Inferior parietal cortex (tissue), 1 donor: ENCODE data around the gene EZH2.

Source experiments
- DNase-seq: peaks from one replicate; pipeline ENCODE4 v3.0.0-alpha.2; 2016; ENCODE audit errors: extremely low spot score

EZH2 gene

GRCh38 chr7:148763622-148764021, 120.5 kb downstream of the EZH2 start:
- DNase-seq: no peak

GRCh38 chr7:148761499-148762278, 122.4 kb downstream of the EZH2 start:
- no peak for DNase-seq
